Measurements from ENCODE around the gene ADGRV1. TPM values are rescaled to one million over a fixed set of nuclear protein-coding genes. Genes with fewer than 3 reads are reported as not detected.
"Not testable (repeated sequence)": the region's sequence is repeated elsewhere in the genome, so short reads cannot be mapped to it uniquely, and the experiment has no call there.

ADGRV1 gene
- total RNA-seq, 5 donors from 2014 or later (not counting 1 experiment from before 2014, with no cell fraction given) = 0.68 to 1.6 (median 1.2) TPM; not detected in 1

- Mint-ChIP-seq H3K9me3 (no peaks in the 10 kb centered on the region), H3K27me3 (peaks cover 12 to 14% of the 10 kb centered on the region in 2 donors), H3K36me3 (no peaks in the 10 kb centered on the region), H3K27ac (no peak overlapping the region), H3K4me1 (no peaks in the 10 kb centered on the region), H3K4me3 (no peak overlapping the region)
- ChIA-PET POLR2A (no interaction called here), CTCF (no interaction called here)
- no peaks in the 10 kb centered on the region for H3K4me1 ChIP-seq (ENCODE audit: control insufficient read depth in 1 of 2, extremely low read depth in 1 of 2, insufficient read depth in 2 of 2, low read length in 2 of 2)
- no peak for ATAC-seq (replicated peaks in 1 of 4)
- no peak for DNase-seq
- no peaks in the 10 kb centered on the region for H3K9me3 ChIP-seq
- H3K27me3 ChIP-seq (replicated peaks in 1 of 2; ENCODE audit: control insufficient read depth in 2 of 2, extremely low read depth in 1 of 2, insufficient read depth in 2 of 2, low read length in 1 of 2) = no peaks in the 10 kb centered on the region
- H3K36me3 ChIP-seq (ENCODE audit: control insufficient read depth in 2 of 2, extremely low read depth in 1 of 2, insufficient read depth in 1 of 2, low read length in 1 of 2) = no peaks in the 10 kb centered on the region
- H3K27ac ChIP-seq (ENCODE audit: low read length) = no peak overlapping the region
- 100% methylated on average over 1 of the region's 1 CpG for WGBS (ENCODE audit: insufficient coverage)
- no peak overlapping the region for H3K4me3 ChIP-seq (ENCODE audit: control insufficient read depth in 1 of 2, extremely low read depth in 1 of 2, low read length in 1 of 2)
Measured at GRCh38 chr5:91031402-91031752, 472.8 kb downstream of the ADGRV1 start.

- Mint-ChIP-seq H3K4me3 (no peak overlapping the region), H3K9me3 (no peaks in the 10 kb centered on the region), H3K27ac (no peak overlapping the region), H3K36me3 (no peaks in the 10 kb centered on the region), H3K27me3 (peaks cover 10 to 14% of the 10 kb centered on the region in 2 donors), H3K4me1 (no peaks in the 10 kb centered on the region)
- H3K27ac ChIP-seq (ENCODE audit: low read length) = no peak overlapping the region
- no peak for ATAC-seq (replicated peaks in 1 of 4)
- H3K27me3 ChIP-seq (replicated peaks in 1 of 2; ENCODE audit: control insufficient read depth in 2 of 2, extremely low read depth in 1 of 2, insufficient read depth in 2 of 2, low read length in 1 of 2) = no peaks in the 10 kb centered on the region
- H3K9me3 ChIP-seq = no peaks in the 10 kb centered on the region
- no peaks in the 10 kb centered on the region for H3K36me3 ChIP-seq (ENCODE audit: control insufficient read depth in 2 of 2, extremely low read depth in 1 of 2, insufficient read depth in 1 of 2, low read length in 1 of 2)
- WGBS (ENCODE audit: insufficient coverage) = 86% methylated on average over 2 of the region's 5 CpGs
- H3K4me1 ChIP-seq (ENCODE audit: control insufficient read depth in 1 of 2, extremely low read depth in 1 of 2, insufficient read depth in 2 of 2, low read length in 2 of 2) = no peaks in the 10 kb centered on the region
- no peak overlapping the region for H3K4me3 ChIP-seq (ENCODE audit: control insufficient read depth in 1 of 2, extremely low read depth in 1 of 2, low read length in 1 of 2)
- POLR2A ChIA-PET = no interaction called here
- CTCF ChIA-PET = no interaction called here
- no peak for DNase-seq
Measured at GRCh38 chr5:91032125-91032524, 473.5 kb downstream of the ADGRV1 start.

- H3K9me3 ChIP-seq = no peaks in the 10 kb centered on the region
- no peaks in the 10 kb centered on the region for H3K4me1 ChIP-seq (ENCODE audit: control insufficient read depth in 1 of 2, extremely low read depth in 1 of 2, insufficient read depth in 2 of 2, low read length in 2 of 2)
- no peak overlapping the region for H3K4me3 ChIP-seq (ENCODE audit: control insufficient read depth in 1 of 2, extremely low read depth in 1 of 2, low read length in 1 of 2)
- H3K9me3 Mint-ChIP-seq = no peaks in the 10 kb centered on the region
- no peaks in the 10 kb centered on the region for H3K27me3 ChIP-seq (replicated peaks in 1 of 2; ENCODE audit: control insufficient read depth in 2 of 2, extremely low read depth in 1 of 2, insufficient read depth in 2 of 2, low read length in 1 of 2)
- H3K4me1 Mint-ChIP-seq = no peaks in the 10 kb centered on the region
- CTCF ChIA-PET = no interaction called here
- ATAC-seq (replicated peaks in 1 of 4) = no peak
- WGBS (ENCODE audit: insufficient coverage) = no CpG with 5 or more reads among the region's 1 CpG
- H3K27ac Mint-ChIP-seq = no peak overlapping the region
- H3K36me3 ChIP-seq (ENCODE audit: control insufficient read depth in 2 of 2, extremely low read depth in 1 of 2, insufficient read depth in 1 of 2, low read length in 1 of 2) = no peaks in the 10 kb centered on the region
- POLR2A ChIA-PET = no interaction called here
- H3K4me3 Mint-ChIP-seq = no peak overlapping the region
- peaks cover 4 to 11% of the 10 kb centered on the region in 2 donors for H3K27me3 Mint-ChIP-seq
- no peak for DNase-seq
- no peak overlapping the region for H3K27ac ChIP-seq (ENCODE audit: low read length)
- H3K36me3 Mint-ChIP-seq = no peaks in the 10 kb centered on the region
Measured at GRCh38 chr5:91033370-91033769, 474.8 kb downstream of the ADGRV1 start.

GRCh38 chr5:91038180-91038808 lies 479.7 kb downstream of the ADGRV1 start:
- H3K4me1 Mint-ChIP-seq = no peaks in the 10 kb centered on the region
- H3K27me3 Mint-ChIP-seq = peaks cover 3 to 6% of the 10 kb centered on the region in 2 donors
- H3K9me3 Mint-ChIP-seq = peaks cover 0 to 3% (median 0%) of the 10 kb centered on the region in 3 donors
- ATAC-seq (replicated peaks in 1 of 4) (no peak), DNase-seq (no peak)
- no peak overlapping the region for H3K4me3 Mint-ChIP-seq
- H3K36me3 Mint-ChIP-seq = no peaks in the 10 kb centered on the region
- H3K9me3 ChIP-seq = no peaks in the 10 kb centered on the region
- ChIA-PET POLR2A (no interaction called here), CTCF (no interaction called here)
- no CpG with 5 or more reads among the region's 2 CpGs for WGBS (ENCODE audit: insufficient coverage)
- H3K27ac ChIP-seq (ENCODE audit: low read length) = no peak overlapping the region
- H3K4me1 ChIP-seq (ENCODE audit: control insufficient read depth in 1 of 2, extremely low read depth in 1 of 2, insufficient read depth in 2 of 2, low read length in 2 of 2) = no peaks in the 10 kb centered on the region
- H3K36me3 ChIP-seq (ENCODE audit: control insufficient read depth in 2 of 2, extremely low read depth in 1 of 2, insufficient read depth in 1 of 2, low read length in 1 of 2) = no peaks in the 10 kb centered on the region
- H3K4me3 ChIP-seq (ENCODE audit: control insufficient read depth in 1 of 2, extremely low read depth in 1 of 2, low read length in 1 of 2) = no peak overlapping the region
- H3K27ac Mint-ChIP-seq = no peak overlapping the region
- H3K27me3 ChIP-seq (replicated peaks in 1 of 2; ENCODE audit: control insufficient read depth in 2 of 2, extremely low read depth in 1 of 2, insufficient read depth in 2 of 2, low read length in 1 of 2) = no peaks in the 10 kb centered on the region

GRCh38 chr5:91041132-91041531 lies 482.5 kb downstream of the ADGRV1 start:
- H3K36me3 Mint-ChIP-seq; H3K9me3 Mint-ChIP-seq; H3K27ac ChIP-seq (ENCODE audit: low read length); H3K4me3 ChIP-seq (ENCODE audit: control insufficient read depth in 1 of 2, extremely low read depth in 1 of 2, low read length in 1 of 2); DNase-seq; H3K36me3 ChIP-seq (ENCODE audit: control insufficient read depth in 2 of 2, extremely low read depth in 1 of 2, insufficient read depth in 1 of 2, low read length in 1 of 2); CTCF ChIA-PET; H3K4me1 Mint-ChIP-seq; ATAC-seq (replicated peaks in 1 of 4); H3K9me3 ChIP-seq; H3K27me3 ChIP-seq (replicated peaks in 1 of 2; ENCODE audit: control insufficient read depth in 2 of 2, extremely low read depth in 1 of 2, insufficient read depth in 2 of 2, low read length in 1 of 2); POLR2A ChIA-PET; H3K27ac Mint-ChIP-seq; H3K4me1 ChIP-seq (ENCODE audit: control insufficient read depth in 1 of 2, extremely low read depth in 1 of 2, insufficient read depth in 2 of 2, low read length in 2 of 2); H3K4me3 Mint-ChIP-seq: not testable (repeated sequence)
- WGBS (ENCODE audit: insufficient coverage) = no CpG with 5 or more reads among the region's 1 CpG
- peaks cover 5 to 14% of the 10 kb centered on the region in 2 donors for H3K27me3 Mint-ChIP-seq

GRCh38 chr5:91042247-91042935 lies 483.8 kb downstream of the ADGRV1 start:
- Histone ChIP-seq H3K4me1 (ENCODE audit: control insufficient read depth in 1 of 2, extremely low read depth in 1 of 2, insufficient read depth in 2 of 2, low read length in 2 of 2) (no peaks in the 10 kb centered on the region), H3K4me3 (ENCODE audit: control insufficient read depth in 1 of 2, extremely low read depth in 1 of 2, low read length in 1 of 2) (no peak overlapping the region), H3K36me3 (ENCODE audit: control insufficient read depth in 2 of 2, extremely low read depth in 1 of 2, insufficient read depth in 1 of 2, low read length in 1 of 2) (no peaks in the 10 kb centered on the region), H3K9me3 (no peaks in the 10 kb centered on the region), H3K27ac (ENCODE audit: low read length) (no peak overlapping the region), H3K27me3 (replicated peaks in 1 of 2; ENCODE audit: control insufficient read depth in 2 of 2, extremely low read depth in 1 of 2, insufficient read depth in 2 of 2, low read length in 1 of 2) (no peaks in the 10 kb centered on the region)
- no peak for DNase-seq
- peaks cover 5 to 14% of the 10 kb centered on the region in 2 donors for H3K27me3 Mint-ChIP-seq
- H3K4me1 Mint-ChIP-seq = no peaks in the 10 kb centered on the region
- H3K4me3 Mint-ChIP-seq = no peak overlapping the region
- WGBS (ENCODE audit: insufficient coverage) = no CpG with 5 or more reads among the region's 1 CpG
- H3K27ac Mint-ChIP-seq = no peak overlapping the region
- no peak for ATAC-seq (replicated peaks in 1 of 4)
- H3K36me3 Mint-ChIP-seq = no peaks in the 10 kb centered on the region
- H3K9me3 Mint-ChIP-seq = peaks cover 4 to 7% (median 4%) of the 10 kb centered on the region in 3 donors
- POLR2A ChIA-PET = no interaction called here
- CTCF ChIA-PET = no interaction called here

- Histone ChIP-seq H3K36me3 (ENCODE audit: control insufficient read depth in 2 of 2, extremely low read depth in 1 of 2, insufficient read depth in 1 of 2, low read length in 1 of 2) (no peaks in the 10 kb centered on the region), H3K9me3 (no peaks in the 10 kb centered on the region), H3K4me3 (ENCODE audit: control insufficient read depth in 1 of 2, extremely low read depth in 1 of 2, low read length in 1 of 2) (no peak overlapping the region), H3K4me1 (ENCODE audit: control insufficient read depth in 1 of 2, extremely low read depth in 1 of 2, insufficient read depth in 2 of 2, low read length in 2 of 2) (no peaks in the 10 kb centered on the region), H3K27ac (ENCODE audit: low read length) (no peak overlapping the region), H3K27me3 (replicated peaks in 1 of 2; ENCODE audit: control insufficient read depth in 2 of 2, extremely low read depth in 1 of 2, insufficient read depth in 2 of 2, low read length in 1 of 2) (no peaks in the 10 kb centered on the region)
- ChIA-PET CTCF (no interaction called here), POLR2A (no interaction called here)
- Mint-ChIP-seq H3K36me3 (no peaks in the 10 kb centered on the region), H3K4me1 (no peaks in the 10 kb centered on the region), H3K27me3 (peaks cover 5 to 14% of the 10 kb centered on the region in 2 donors), H3K27ac (no peak overlapping the region), H3K9me3 (peaks cover 4 to 7% (median 4%) of the 10 kb centered on the region in 3 donors), H3K4me3 (no peak overlapping the region)
- WGBS (ENCODE audit: insufficient coverage) = no CpG with 5 or more reads among the region's 2 CpGs
- DNase-seq (no peak), ATAC-seq (replicated peaks in 1 of 4) (no peak)
Measured at GRCh38 chr5:91042936-91043255, 484.3 kb downstream of the ADGRV1 start.
